Nephron progenitor cell (in vitro differentiated cells): ENCODE results near the gene ZWILCH.

Source experiments
- DNase-seq: peaks from one replicate; pipeline ENCODE4 v3.0.0; 2021
- H3K27ac Mint-ChIP-seq: 2 replicates; pipeline ENCODE4 v1.8.0; 2021; ENCODE audit warnings: mild to moderate bottlenecking, moderate library complexity, mixed read lengths
- H3K27me3 Mint-ChIP-seq: 2 replicates; pipeline ENCODE4 v1.8.0; 2021; ENCODE audit warnings: mild to moderate bottlenecking, low read depth, mixed read lengths; ENCODE audit not compliant: poor library complexity
- H3K36me3 Mint-ChIP-seq: 2 replicates; pipeline ENCODE4 v1.8.0; 2021; ENCODE audit warnings: low read depth, mixed read lengths
- H3K4me1 Mint-ChIP-seq: 2 replicates; pipeline ENCODE4 v1.8.0; 2021; ENCODE audit warnings: mixed read lengths
- H3K4me3 Mint-ChIP-seq: 2 replicates; pipeline ENCODE4 v1.8.0; 2021; ENCODE audit warnings: mild to moderate bottlenecking, moderate library complexity, mixed read lengths
- H3K9me3 Mint-ChIP-seq: 2 replicates; pipeline ENCODE4 v1.8.0; 2021; ENCODE audit warnings: mild to moderate bottlenecking, moderate library complexity, mixed read lengths
- TF ChIP-seq, protein P1 (sequence below): fragments of 200-600 bp; sonication (generic); IDR thresholded peaks from 2 replicates; pipeline ENCODE4 v1.5.0; 2021; ENCODE audit warnings: antibody characterized with exemption

The ZWILCH gene

DNA sequence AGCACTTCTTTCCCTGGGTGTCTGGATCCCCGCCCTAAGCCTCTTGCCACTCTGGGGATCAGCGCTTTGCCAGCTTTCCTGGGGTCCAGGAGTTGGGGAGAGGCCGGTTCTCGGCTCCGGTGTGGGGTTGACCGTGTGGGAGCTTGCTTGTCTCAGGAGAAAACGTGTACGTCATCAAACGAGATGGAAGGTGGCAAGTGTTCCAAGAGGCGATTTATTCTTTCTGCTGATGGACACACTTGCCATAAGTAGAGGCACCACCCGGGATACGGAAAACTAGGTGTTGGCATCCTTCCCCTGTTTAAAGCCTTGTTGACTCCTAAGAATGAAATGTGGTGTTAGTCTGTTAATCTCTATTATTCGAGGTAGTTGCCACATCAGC lies 295 bp downstream of the ZWILCH start:
- Mint-ChIP-seq H3K27ac (peak overlapping the region; percentile 98), H3K4me3 (peak overlapping the region; percentile 99), H3K9me3 (no peaks in the 10 kb centered on the region), H3K27me3 (peaks cover 4% of the 10 kb centered on the region), H3K36me3 (peaks cover 48% of the 10 kb centered on the region), H3K4me1 (peaks cover 45% of the 10 kb centered on the region)
- no peak for DNase-seq
- TF ChIP-seq, protein P1, sequence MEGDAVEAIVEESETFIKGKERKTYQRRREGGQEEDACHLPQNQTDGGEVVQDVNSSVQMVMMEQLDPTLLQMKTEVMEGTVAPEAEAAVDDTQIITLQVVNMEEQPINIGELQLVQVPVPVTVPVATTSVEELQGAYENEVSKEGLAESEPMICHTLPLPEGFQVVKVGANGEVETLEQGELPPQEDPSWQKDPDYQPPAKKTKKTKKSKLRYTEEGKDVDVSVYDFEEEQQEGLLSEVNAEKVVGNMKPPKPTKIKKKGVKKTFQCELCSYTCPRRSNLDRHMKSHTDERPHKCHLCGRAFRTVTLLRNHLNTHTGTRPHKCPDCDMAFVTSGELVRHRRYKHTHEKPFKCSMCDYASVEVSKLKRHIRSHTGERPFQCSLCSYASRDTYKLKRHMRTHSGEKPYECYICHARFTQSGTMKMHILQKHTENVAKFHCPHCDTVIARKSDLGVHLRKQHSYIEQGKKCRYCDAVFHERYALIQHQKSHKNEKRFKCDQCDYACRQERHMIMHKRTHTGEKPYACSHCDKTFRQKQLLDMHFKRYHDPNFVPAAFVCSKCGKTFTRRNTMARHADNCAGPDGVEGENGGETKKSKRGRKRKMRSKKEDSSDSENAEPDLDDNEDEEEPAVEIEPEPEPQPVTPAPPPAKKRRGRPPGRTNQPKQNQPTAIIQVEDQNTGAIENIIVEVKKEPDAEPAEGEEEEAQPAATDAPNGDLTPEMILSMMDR: no peak

DNA sequence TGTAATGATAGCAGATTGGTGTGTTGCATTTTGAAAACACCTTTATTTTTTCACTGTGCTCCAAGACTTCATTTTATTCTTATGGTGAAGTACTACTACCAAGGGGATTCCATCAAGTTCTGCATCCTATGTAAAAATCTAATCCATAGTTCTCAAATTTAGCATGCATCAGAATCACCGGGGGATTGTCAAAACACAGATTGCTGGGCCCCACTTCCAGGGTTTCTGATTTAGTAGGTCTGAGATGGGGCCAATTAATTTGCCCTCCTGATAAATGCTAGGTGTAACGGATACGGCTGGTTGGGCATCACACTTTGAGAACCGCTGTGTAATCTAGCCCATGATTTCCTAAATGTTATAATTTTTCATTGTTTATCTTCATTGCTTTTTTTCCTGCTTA lies 692 bp downstream of the ZWILCH start:
- Mint-ChIP-seq H3K4me1 (peaks cover 45% of the 10 kb centered on the region), H3K4me3 (peak overlapping the region; percentile 99), H3K36me3 (peaks cover 48% of the 10 kb centered on the region), H3K27ac (peak overlapping the region; percentile 98), H3K27me3 (peaks cover 4% of the 10 kb centered on the region), H3K9me3 (no peaks in the 10 kb centered on the region)
- DNase-seq: no peak
- TF ChIP-seq, protein P1: no peak

DNA sequence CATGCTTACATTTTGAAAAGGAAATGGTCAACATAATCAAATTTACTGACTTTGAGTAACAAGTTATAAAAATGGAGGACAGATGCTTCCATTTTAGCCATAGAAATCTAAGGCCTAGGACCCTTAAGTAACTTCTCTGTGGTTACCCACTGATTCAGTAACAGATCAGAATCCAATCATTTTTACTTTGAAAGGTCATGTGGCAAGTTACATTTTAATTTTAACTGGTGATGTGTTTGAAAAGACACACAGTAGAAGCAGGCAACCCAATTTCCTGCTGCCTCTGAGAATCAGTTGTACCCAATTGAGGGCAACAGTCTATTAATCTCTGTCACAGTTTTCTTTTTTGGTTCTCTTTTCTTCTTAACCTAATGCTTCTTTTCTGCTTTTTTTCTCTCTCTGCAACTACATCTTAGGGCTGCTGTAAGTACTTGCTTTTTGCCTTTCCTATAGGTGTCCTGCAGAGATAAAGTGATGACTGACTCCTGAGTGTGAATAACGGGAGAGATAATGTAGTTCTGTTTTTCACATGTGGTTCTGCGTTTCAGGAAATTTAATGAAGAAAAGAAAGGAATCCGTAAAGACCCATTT lies 3.3 kb downstream of the ZWILCH start:
- no peak for DNase-seq
- peaks cover 4% of the 10 kb centered on the region for H3K27me3 Mint-ChIP-seq
- TF ChIP-seq, protein P1: no peak
- H3K4me3 Mint-ChIP-seq: no peak overlapping the region
- H3K36me3 Mint-ChIP-seq: peaks cover 28% of the 10 kb centered on the region
- H3K9me3 Mint-ChIP-seq: no peaks in the 10 kb centered on the region
- H3K4me1 Mint-ChIP-seq: peaks cover 28% of the 10 kb centered on the region
- no peak overlapping the region for H3K27ac Mint-ChIP-seq

DNA sequence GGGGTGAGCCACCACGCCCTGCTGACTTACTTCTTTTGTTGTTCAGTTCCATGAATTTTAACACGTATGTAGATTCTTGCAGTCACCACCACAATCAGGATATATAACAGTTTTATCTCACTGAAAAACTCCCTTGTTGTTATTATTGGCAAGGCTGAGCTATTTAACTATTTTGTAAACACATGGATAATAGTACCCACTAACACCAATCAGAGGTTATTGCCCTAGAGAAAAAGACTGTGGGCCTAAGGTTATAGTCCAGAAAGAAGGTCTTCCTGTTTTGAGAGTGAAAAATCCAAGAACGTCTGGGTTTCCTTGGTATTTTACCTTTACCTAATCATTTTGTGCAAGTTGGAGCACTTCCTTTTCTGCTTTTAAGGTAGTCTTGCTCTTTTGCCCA lies 9.5 kb downstream of the ZWILCH start:
- no peaks in the 10 kb centered on the region for H3K9me3 Mint-ChIP-seq
- TF ChIP-seq, protein P1: no peak
- H3K36me3 Mint-ChIP-seq: peaks cover 35% of the 10 kb centered on the region
- H3K27ac Mint-ChIP-seq: no peak overlapping the region
- no peak for DNase-seq
- H3K4me3 Mint-ChIP-seq: no peak overlapping the region
- H3K27me3 Mint-ChIP-seq: peaks cover 3% of the 10 kb centered on the region
- H3K4me1 Mint-ChIP-seq: no peaks in the 10 kb centered on the region

DNA sequence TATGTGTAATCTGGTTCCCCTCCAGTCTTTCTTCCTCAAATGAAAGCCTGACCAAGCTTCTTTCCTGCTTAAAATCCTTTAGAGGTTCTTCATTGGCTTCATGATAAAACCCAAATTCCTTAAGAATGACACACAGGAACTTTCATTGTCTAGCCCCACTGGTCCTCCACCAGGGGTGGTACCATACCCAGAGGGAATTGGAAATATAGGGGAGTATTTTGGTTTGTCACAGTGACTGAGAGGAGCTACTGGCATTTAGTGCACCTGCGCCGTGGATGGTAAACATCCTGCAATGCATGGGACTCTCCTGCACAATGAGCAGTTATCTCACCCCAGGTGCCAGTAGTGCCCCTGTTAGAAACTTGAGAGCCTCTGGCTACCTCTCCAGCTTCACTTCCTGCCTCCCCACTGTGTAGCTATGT lies 10.8 kb downstream of the ZWILCH start:
- H3K4me1 Mint-ChIP-seq: no peaks in the 10 kb centered on the region
- no peak overlapping the region for H3K4me3 Mint-ChIP-seq
- DNase-seq: no peak
- H3K27me3 Mint-ChIP-seq: peaks cover 3% of the 10 kb centered on the region
- H3K36me3 Mint-ChIP-seq: peaks cover 29% of the 10 kb centered on the region
- no peaks in the 10 kb centered on the region for H3K9me3 Mint-ChIP-seq
- no peak overlapping the region for H3K27ac Mint-ChIP-seq
- TF ChIP-seq, protein P1: no peak

DNA sequence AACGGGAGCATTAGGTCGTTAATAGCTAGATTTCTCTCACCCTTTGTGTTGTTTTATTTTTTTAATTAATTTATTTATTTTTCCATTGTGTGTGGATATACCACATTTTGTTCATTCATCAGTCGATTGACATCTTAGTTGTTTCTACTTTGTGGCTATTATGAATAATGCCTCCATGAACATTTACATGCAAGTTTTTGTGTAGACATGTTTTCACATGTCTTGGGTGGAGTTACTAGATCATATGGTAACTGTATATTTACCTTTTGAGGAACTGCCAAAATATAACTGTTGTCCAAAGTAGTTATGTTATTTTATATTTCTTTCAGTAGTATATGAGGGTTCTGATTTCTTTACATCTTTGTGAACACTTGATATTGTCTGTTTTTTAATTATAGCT lies 18.8 kb downstream of the ZWILCH start:
- TF ChIP-seq, protein P1: no peak
- H3K27ac Mint-ChIP-seq: no peak overlapping the region
- H3K9me3 Mint-ChIP-seq: no peaks in the 10 kb centered on the region
- no peak overlapping the region for H3K4me3 Mint-ChIP-seq
- no peaks in the 10 kb centered on the region for H3K27me3 Mint-ChIP-seq
- DNase-seq: no peak
- peaks cover 10% of the 10 kb centered on the region for H3K36me3 Mint-ChIP-seq
- H3K4me1 Mint-ChIP-seq: no peaks in the 10 kb centered on the region
